RWPE1 (cell line): ENCODE results near the gene MUC5B.

Source experiments
- CTCF ChIA-PET: fragments of 350-600 bp; sonication (Branson Sonifier 250); formaldehyde crosslinking; extraction: SDS; loops from one replicate; lab custom pipeline; 2021; lab: Yijun Ruan, JAX
- POLR2A ChIA-PET: fragments of 400-600 bp; formaldehyde crosslinking; extraction: SDS; loops from one replicate; lab custom pipeline; 2020; ENCODE audit warnings: antibody characterized with exemption; ENCODE audit not compliant: low non-redundant PET; lab: Yijun Ruan, JAX
- DNase-seq: peaks from one replicate; pipeline ENCODE4 v3.0.0; 2012; ENCODE audit warnings: low spot score
- H3K27ac ChIP-seq: fragments of 450-650 bp; 2 replicates; pipeline ENCODE4 v1.5.1; 2017
- TF ChIP-seq, protein P1 (sequence below): fragments of 450-650 bp; conservative IDR thresholded peaks from 2 replicates; pipeline ENCODE4 v1.5.1; 2017; ENCODE audit warnings: low read depth, mild to moderate bottlenecking

MUC5B gene

DNA sequence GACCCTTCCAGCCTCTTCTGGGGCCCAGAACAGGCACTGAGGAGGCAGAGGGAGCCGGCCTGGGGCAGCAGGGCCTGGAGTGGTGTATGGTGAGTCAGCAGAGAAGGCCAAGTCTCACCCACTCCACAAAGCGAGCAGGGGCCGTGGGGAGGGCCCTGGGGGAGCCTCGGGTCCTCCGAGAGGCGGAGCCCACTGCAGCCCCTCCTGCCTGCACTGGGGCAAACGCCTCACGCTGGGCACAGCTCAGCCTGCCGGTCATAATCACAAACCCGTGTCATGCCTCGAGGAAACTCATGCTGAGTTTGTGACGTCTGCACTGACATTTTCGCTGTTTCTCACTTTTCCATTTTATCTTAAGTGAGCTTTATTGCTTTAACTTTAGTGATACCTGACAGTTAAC is 48.1 kb downstream of the MUC5B start:
- ChIA-PET POLR2A (no interaction called here), CTCF (interaction anchor here (0.7 kb wide), 1 partner anchor 283 kb away, joined by 3 read pairs; no protein-coding TSS in a partner anchor)
- H3K27ac ChIP-seq, result no peak overlapping the region
- no peak for DNase-seq
- TF ChIP-seq, protein P1, sequence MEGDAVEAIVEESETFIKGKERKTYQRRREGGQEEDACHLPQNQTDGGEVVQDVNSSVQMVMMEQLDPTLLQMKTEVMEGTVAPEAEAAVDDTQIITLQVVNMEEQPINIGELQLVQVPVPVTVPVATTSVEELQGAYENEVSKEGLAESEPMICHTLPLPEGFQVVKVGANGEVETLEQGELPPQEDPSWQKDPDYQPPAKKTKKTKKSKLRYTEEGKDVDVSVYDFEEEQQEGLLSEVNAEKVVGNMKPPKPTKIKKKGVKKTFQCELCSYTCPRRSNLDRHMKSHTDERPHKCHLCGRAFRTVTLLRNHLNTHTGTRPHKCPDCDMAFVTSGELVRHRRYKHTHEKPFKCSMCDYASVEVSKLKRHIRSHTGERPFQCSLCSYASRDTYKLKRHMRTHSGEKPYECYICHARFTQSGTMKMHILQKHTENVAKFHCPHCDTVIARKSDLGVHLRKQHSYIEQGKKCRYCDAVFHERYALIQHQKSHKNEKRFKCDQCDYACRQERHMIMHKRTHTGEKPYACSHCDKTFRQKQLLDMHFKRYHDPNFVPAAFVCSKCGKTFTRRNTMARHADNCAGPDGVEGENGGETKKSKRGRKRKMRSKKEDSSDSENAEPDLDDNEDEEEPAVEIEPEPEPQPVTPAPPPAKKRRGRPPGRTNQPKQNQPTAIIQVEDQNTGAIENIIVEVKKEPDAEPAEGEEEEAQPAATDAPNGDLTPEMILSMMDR, result no peak

DNA sequence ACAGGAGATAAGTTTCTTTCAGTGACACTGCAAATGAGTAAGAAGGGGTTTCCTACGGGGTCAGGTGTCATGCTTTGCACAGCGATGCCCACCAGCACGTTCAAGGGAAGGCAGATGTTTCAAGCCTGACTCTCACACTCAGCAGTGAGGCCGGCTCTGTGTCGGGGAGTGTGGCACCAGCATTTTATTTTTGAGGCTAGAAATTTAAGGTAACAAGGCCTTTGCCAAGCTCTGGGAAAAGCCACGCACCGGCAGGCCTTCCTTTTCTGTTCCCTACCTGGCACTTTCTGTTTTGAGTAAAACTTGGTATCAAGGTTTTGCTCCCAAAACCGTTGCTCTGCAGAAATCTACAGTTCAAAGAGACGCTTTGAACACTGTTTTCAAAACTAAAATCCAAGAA is 48.5 kb downstream of the MUC5B start:
- ChIA-PET POLR2A (no interaction called here), CTCF (interaction anchor here (0.7 kb wide), 1 partner anchor 282 kb away, joined by 3 read pairs; no protein-coding TSS in a partner anchor)
- no peak for DNase-seq
- no peak overlapping the region for H3K27ac ChIP-seq
- TF ChIP-seq, protein P1, result no peak

DNA sequence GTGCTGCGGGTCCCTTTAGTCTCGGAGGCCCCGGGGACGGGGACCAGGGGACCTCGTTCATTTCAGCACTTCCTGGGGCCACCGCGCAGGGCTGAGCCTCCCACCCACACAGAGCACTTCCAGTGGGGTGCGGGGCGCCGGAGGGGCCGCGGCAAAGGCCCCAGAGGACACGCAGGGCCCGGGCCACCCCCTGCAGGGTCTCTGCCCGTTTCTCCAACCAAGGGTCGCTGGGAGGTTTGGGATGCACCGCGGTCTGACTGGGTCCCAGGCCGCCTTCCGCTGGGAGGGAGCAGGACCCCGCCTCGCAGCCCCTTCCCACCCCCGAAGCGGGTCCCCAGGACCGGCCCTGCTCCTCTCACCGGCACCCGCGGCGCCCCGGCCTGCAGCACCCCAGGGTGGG is 49.1 kb downstream of the MUC5B start:
- TF ChIP-seq, protein P1, result no peak
- no peak for DNase-seq
- POLR2A ChIA-PET, result no interaction called here
- CTCF ChIA-PET, result no interaction called here
- H3K27ac ChIP-seq, result no peak overlapping the region

DNA sequence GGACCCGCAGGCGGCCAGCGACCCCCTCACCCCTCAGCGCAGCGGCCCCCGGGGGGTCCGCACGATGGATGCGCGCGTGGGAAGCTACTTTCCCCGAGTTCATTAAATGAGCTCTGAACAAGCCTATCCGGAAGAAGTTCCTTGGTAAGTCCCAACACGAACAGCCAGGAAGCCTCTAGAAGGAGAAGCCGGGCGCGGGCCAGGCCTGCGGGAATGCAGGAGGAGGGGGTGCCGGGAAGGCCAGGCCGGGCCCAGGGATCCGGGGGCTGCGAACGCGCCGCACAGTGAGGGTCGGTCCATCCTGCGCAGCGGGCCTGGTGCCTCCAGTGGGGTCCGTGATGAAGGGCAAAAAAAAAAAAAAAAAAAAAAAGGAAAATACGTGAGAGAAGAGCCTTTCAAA is 49.7 kb downstream of the MUC5B start:
- no peak for DNase-seq
- TF ChIP-seq, protein P1, result no peak
- H3K27ac ChIP-seq, result no peak overlapping the region
- ChIA-PET POLR2A (no interaction called here), CTCF (no interaction called here)

DNA sequence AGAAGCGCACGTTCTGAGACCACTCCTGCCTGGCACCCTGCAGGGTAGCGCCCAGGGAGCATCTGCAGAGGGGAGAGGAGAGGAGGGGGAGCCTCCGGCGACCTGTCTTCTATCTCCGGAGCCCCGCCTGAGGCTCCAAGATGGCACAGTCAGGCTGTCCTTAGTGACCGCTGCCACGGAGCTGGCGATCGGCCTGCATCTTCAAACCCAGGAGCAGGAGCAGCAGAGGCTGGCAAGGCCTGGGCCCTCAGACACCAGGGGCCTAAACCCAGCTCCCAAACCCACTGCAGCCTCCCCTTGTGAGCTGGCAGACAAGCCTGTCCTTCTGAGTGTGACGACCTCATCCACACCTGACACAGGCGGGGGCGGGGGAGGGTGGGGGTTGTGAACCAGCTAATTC is 51.6 kb downstream of the MUC5B start:
- TF ChIP-seq, protein P1, result no peak
- CTCF ChIA-PET, result no interaction called here
- no peak for DNase-seq
- no peak overlapping the region for H3K27ac ChIP-seq
- POLR2A ChIA-PET, result no interaction called here

DNA sequence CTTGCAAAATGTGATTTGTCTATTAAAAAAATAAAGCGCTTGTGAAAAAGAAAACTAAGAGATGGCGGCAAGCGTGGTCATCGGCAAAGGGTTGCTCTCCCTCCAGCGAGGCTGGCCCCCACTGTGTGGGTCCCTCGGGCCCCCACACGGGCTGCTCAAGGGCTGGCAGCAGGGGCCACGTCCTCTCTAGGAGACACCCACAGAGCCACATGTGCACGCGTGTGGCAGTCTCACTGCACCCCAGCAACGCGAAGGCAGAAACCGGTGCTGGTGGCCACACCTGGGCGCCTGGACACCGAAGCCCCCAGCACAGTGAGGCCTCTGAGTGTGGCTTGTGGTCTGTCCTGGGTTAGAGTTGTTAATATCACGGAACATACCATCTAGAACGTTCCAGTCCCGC is 52.2 kb downstream of the MUC5B start:
- POLR2A ChIA-PET, result no interaction called here
- CTCF ChIA-PET, result no interaction called here
- DNase-seq, result no peak
- no peak overlapping the region for H3K27ac ChIP-seq
- TF ChIP-seq, protein P1, result no peak
